ENCODE results near the gene FAXC.
A peak's percentile ranks its signal among the peaks of the same experiment; 100 is the strongest.

The FAXC gene

GRCh38 chr6:99310553-99310952 lies 38.9 kb downstream of the FAXC start:
- 92% methylated on average over 1 of the region's 1 CpG for WGBS
- Histone ChIP-seq H3K27me3 (ENCODE audit: control insufficient read depth in 1 of 2, insufficient read depth in 1 of 2, low read length in 2 of 2) (no peaks in the 10 kb centered on the region), H2AK5ac (ENCODE audit: low read length, severe bottlenecking) (no peak overlapping the region), H2BK15ac (ENCODE audit: low read depth, poor library complexity, severe bottlenecking) (no peak overlapping the region), H3K9me3 (ENCODE audit: control insufficient read depth, low read length) (no peaks in the 10 kb centered on the region), H3K4me3 (ENCODE audit: insufficient read depth in 1 of 2, low read depth in 1 of 2, low read length in 2 of 2) (no peak overlapping the region), H4K8ac (ENCODE audit: low read length) (no peak overlapping the region), H3K9ac (ENCODE audit: low read length) (no peak overlapping the region), H2AFZ (ENCODE audit: low read depth, low read length) (no peak overlapping the region), H3K18ac (ENCODE audit: low read depth in 1 of 2, low read length in 2 of 2) (no peak overlapping the region), H3K4me2 (ENCODE audit: low read length, poor library complexity, severe bottlenecking) (no peak overlapping the region), H3K27ac (ENCODE audit: low read length, poor library complexity, severe bottlenecking) (no peak overlapping the region), H3K14ac (ENCODE audit: low read length in 2 of 2) (no peak overlapping the region), H3K4me1 (ENCODE audit: control insufficient read depth, insufficient read depth, low read depth, low read length) (no peaks in the 10 kb centered on the region), H3K4ac (ENCODE audit: low read depth in 1 of 2, low read length in 2 of 2) (no peak overlapping the region), H3K36me3 (ENCODE audit: control insufficient read depth in 1 of 2, insufficient read depth in 2 of 2, low read depth in 1 of 2, low read length in 2 of 2) (peaks cover 0 to 12% of the 10 kb centered on the region in 2 experiments), H2BK12ac (ENCODE audit: low read length in 2 of 2) (no peak overlapping the region), H2BK120ac (ENCODE audit: low read depth, low read length) (no peak overlapping the region), H4K91ac (ENCODE audit: low read length) (no peak overlapping the region), H3K79me1 (replicated peaks; ENCODE audit: low read length, poor library complexity, severe bottlenecking) (peaks cover 3% of the 10 kb centered on the region), H3K23ac (ENCODE audit: low read length in 2 of 2) (no peak overlapping the region), H2BK5ac (ENCODE audit: low read depth, low read length, poor library complexity, severe bottlenecking) (no peak overlapping the region)
- DNase-seq, result no peak

- Histone ChIP-seq H3K23ac (ENCODE audit: low read length in 2 of 2) (no peak overlapping the region), H2BK15ac (ENCODE audit: low read depth, poor library complexity, severe bottlenecking) (no peak overlapping the region), H2BK12ac (ENCODE audit: low read length in 2 of 2) (no peak overlapping the region), H3K4me3 (ENCODE audit: insufficient read depth in 1 of 2, low read depth in 1 of 2, low read length in 2 of 2) (no peak overlapping the region), H2AFZ (ENCODE audit: low read depth, low read length) (no peak overlapping the region), H3K36me3 (ENCODE audit: control insufficient read depth in 1 of 2, insufficient read depth in 2 of 2, low read depth in 1 of 2, low read length in 2 of 2) (peaks cover 0 to 12% of the 10 kb centered on the region in 2 experiments), H3K27ac (ENCODE audit: low read length, poor library complexity, severe bottlenecking) (no peak overlapping the region), H3K4me2 (ENCODE audit: low read length, poor library complexity, severe bottlenecking) (no peak overlapping the region), H2AK5ac (ENCODE audit: low read length, severe bottlenecking) (no peak overlapping the region), H2BK5ac (ENCODE audit: low read depth, low read length, poor library complexity, severe bottlenecking) (no peak overlapping the region), H3K4ac (ENCODE audit: low read depth in 1 of 2, low read length in 2 of 2) (no peak overlapping the region), H3K27me3 (ENCODE audit: control insufficient read depth in 1 of 2, insufficient read depth in 1 of 2, low read length in 2 of 2) (no peaks in the 10 kb centered on the region), H3K14ac (ENCODE audit: low read length in 2 of 2) (no peak overlapping the region), H4K8ac (ENCODE audit: low read length) (no peak overlapping the region), H3K79me1 (replicated peaks; ENCODE audit: low read length, poor library complexity, severe bottlenecking) (peaks cover 3% of the 10 kb centered on the region), H3K9ac (ENCODE audit: low read length) (no peak overlapping the region), H3K18ac (ENCODE audit: low read depth in 1 of 2, low read length in 2 of 2) (no peak overlapping the region), H2BK120ac (ENCODE audit: low read depth, low read length) (no peak overlapping the region), H3K4me1 (ENCODE audit: control insufficient read depth, insufficient read depth, low read depth, low read length) (no peaks in the 10 kb centered on the region), H4K91ac (ENCODE audit: low read length) (no peak overlapping the region), H3K9me3 (ENCODE audit: control insufficient read depth, low read length) (no peaks in the 10 kb centered on the region)
- no peak for DNase-seq
- 94% methylated on average over 4 of the region's 4 CpGs for WGBS
Observed at GRCh38 chr6:99309557-99309956, 39.9 kb downstream of the FAXC start.

- WGBS, result no CpG with 5 or more reads among the region's 3 CpGs
- Histone ChIP-seq H3K9me3 (ENCODE audit: control insufficient read depth, low read length) (no peaks in the 10 kb centered on the region), H3K4me1 (ENCODE audit: control insufficient read depth, insufficient read depth, low read depth, low read length) (no peaks in the 10 kb centered on the region), H2BK120ac (ENCODE audit: low read depth, low read length) (no peak overlapping the region), H3K27ac (ENCODE audit: low read length, poor library complexity, severe bottlenecking) (no peak overlapping the region), H2BK15ac (ENCODE audit: low read depth, poor library complexity, severe bottlenecking) (no peak overlapping the region), H3K18ac (ENCODE audit: low read depth in 1 of 2, low read length in 2 of 2) (no peak overlapping the region), H4K91ac (ENCODE audit: low read length) (no peak overlapping the region), H3K4me3 (ENCODE audit: insufficient read depth in 1 of 2, low read depth in 1 of 2, low read length in 2 of 2) (no peak overlapping the region), H3K4me2 (ENCODE audit: low read length, poor library complexity, severe bottlenecking) (no peak overlapping the region), H3K79me1 (replicated peaks; ENCODE audit: low read length, poor library complexity, severe bottlenecking) (peaks cover 3% of the 10 kb centered on the region), H2AK5ac (ENCODE audit: low read length, severe bottlenecking) (no peak overlapping the region), H3K27me3 (ENCODE audit: control insufficient read depth in 1 of 2, insufficient read depth in 1 of 2, low read length in 2 of 2) (no peaks in the 10 kb centered on the region), H2BK5ac (ENCODE audit: low read depth, low read length, poor library complexity, severe bottlenecking) (no peak overlapping the region), H3K23ac (ENCODE audit: low read length in 2 of 2) (no peak overlapping the region), H2BK12ac (ENCODE audit: low read length in 2 of 2) (no peak overlapping the region), H3K9ac (ENCODE audit: low read length) (no peak overlapping the region), H2AFZ (ENCODE audit: low read depth, low read length) (no peak overlapping the region), H3K14ac (ENCODE audit: low read length in 2 of 2) (no peak overlapping the region), H3K36me3 (ENCODE audit: control insufficient read depth in 1 of 2, insufficient read depth in 2 of 2, low read depth in 1 of 2, low read length in 2 of 2) (peaks cover 0 to 12% of the 10 kb centered on the region in 2 experiments), H3K4ac (ENCODE audit: low read depth in 1 of 2, low read length in 2 of 2) (no peak overlapping the region), H4K8ac (ENCODE audit: low read length) (no peak overlapping the region)
- no peak for DNase-seq
Observed at GRCh38 chr6:99308788-99309187, 40.7 kb downstream of the FAXC start.

- H4K91ac ChIP-seq (ENCODE audit: low read length), result no peak overlapping the region
- no peak overlapping the region for H2AK5ac ChIP-seq (ENCODE audit: low read length, severe bottlenecking)
- no peak overlapping the region for H3K4me3 ChIP-seq (ENCODE audit: insufficient read depth in 1 of 2, low read depth in 1 of 2, low read length in 2 of 2)
- H3K36me3 ChIP-seq (ENCODE audit: control insufficient read depth in 1 of 2, insufficient read depth in 2 of 2, low read depth in 1 of 2, low read length in 2 of 2), result peaks cover 0 to 12% of the 10 kb centered on the region in 2 experiments
- DNase-seq, result no peak
- H3K27me3 ChIP-seq (ENCODE audit: control insufficient read depth in 1 of 2, insufficient read depth in 1 of 2, low read length in 2 of 2), result no peaks in the 10 kb centered on the region
- no peak overlapping the region for H3K4me2 ChIP-seq (ENCODE audit: low read length, poor library complexity, severe bottlenecking)
- H3K4ac ChIP-seq (ENCODE audit: low read depth in 1 of 2, low read length in 2 of 2), result no peak overlapping the region
- no peaks in the 10 kb centered on the region for H3K4me1 ChIP-seq (ENCODE audit: control insufficient read depth, insufficient read depth, low read depth, low read length)
- H3K14ac ChIP-seq (ENCODE audit: low read length in 2 of 2), result no peak overlapping the region
- WGBS, result 71% methylated on average over 10 of the region's 11 CpGs
- H2AFZ ChIP-seq (ENCODE audit: low read depth, low read length), result no peak overlapping the region
- H2BK5ac ChIP-seq (ENCODE audit: low read depth, low read length, poor library complexity, severe bottlenecking), result peak overlapping the region; percentile 22
- no peak overlapping the region for H2BK12ac ChIP-seq (ENCODE audit: low read length in 2 of 2)
- no peak overlapping the region for H3K9ac ChIP-seq (ENCODE audit: low read length)
- no peaks in the 10 kb centered on the region for H3K9me3 ChIP-seq (ENCODE audit: control insufficient read depth, low read length)
- H4K8ac ChIP-seq (ENCODE audit: low read length), result no peak overlapping the region
- H2BK15ac ChIP-seq (ENCODE audit: low read depth, poor library complexity, severe bottlenecking), result no peak overlapping the region
- no peak overlapping the region for H3K27ac ChIP-seq (ENCODE audit: low read length, poor library complexity, severe bottlenecking)
- H2BK120ac ChIP-seq (ENCODE audit: low read depth, low read length), result no peak overlapping the region
- H3K18ac ChIP-seq (ENCODE audit: low read depth in 1 of 2, low read length in 2 of 2), result no peak overlapping the region
- peaks cover 3% of the 10 kb centered on the region for H3K79me1 ChIP-seq (replicated peaks; ENCODE audit: low read length, poor library complexity, severe bottlenecking)
- H3K23ac ChIP-seq (ENCODE audit: low read length in 2 of 2), result no peak overlapping the region
Observed at GRCh38 chr6:99307295-99307907, 42.1 kb downstream of the FAXC start.

All from mesenchymal stem cell (in vitro differentiated cells and primary cell).